Stromal cell of bone marrow (primary cell): ENCODE measurements around the gene USP47.

Experiments
- DNase-seq: peaks from one replicate; pipeline ENCODE4 v3.0.0-alpha.2; 2012; ENCODE audit warnings: low read depth

USP47 gene

GRCh38 chr11:11841723-11842420 lies at the start of gene USP47:
Gene USP47 (plus strand): TSS chr11:11841972. CDS start chr11:11842186, 214 bp downstream.
- DNase-seq, result peak; percentile 70

DNA sequence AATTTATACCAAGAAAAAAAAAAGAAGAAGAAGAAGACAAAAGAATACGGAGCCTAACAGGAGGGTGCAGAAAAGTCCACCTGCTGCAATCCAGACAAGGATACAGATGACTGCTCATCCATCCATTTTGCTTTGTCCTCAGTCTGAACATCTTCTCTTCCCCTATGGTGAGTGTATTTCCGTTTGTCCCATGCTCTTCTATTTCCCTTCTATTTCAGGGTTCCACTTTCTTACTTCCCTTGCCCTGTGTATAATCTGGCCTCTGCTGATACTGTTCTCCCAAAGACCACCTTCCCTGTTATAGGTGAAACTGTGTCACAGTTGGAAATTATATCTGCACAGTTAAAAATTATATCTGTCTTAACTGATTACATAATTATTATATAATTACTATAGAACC lies 48.7 kb upstream of the USP47 start:
- DNase-seq, result no peak

DNA sequence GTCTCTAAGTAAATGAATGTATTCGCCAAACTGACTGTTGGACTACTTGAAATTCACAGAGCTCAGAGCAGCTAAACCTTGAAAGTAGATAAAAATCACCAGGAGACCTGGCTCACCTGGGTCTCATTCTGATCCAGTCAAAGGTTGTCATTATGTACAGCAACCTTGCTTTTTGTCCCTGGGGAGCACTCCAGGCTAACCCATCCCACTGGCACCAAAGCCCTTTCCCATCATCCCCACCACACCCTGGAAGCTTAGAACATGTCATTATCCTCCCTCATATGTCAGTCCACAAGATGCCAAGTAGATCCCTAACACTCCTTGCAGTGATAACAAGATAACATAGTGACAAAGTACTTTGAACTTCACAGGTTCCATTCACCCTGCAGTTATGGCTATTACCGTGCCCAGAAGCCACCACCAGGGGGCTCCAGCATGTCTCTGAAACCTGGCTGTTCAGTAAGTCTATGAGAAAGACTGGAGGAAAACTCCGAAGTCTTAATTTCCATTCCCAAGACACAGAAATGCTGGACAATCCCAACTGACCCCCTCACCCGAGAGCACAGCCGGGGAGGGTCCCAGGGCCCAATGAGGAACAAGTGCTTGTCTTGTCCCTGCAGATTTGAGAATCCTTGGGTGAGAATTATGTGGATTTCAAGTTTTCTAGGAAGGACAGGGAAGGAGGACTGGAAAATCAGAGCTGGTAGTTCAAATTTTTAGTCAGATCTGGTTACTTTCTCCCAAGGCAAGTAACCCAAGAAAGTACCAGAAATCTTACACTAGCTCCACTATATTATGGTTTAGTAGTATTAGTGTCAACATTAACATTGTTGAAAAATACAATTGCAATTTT lies 43.0 kb upstream of the USP47 start:
- peak; percentile 64 for DNase-seq

GRCh38 chr11:11805228-11805627 lies 36.5 kb upstream of the USP47 start:
- DNase-seq, result no peak

DNA sequence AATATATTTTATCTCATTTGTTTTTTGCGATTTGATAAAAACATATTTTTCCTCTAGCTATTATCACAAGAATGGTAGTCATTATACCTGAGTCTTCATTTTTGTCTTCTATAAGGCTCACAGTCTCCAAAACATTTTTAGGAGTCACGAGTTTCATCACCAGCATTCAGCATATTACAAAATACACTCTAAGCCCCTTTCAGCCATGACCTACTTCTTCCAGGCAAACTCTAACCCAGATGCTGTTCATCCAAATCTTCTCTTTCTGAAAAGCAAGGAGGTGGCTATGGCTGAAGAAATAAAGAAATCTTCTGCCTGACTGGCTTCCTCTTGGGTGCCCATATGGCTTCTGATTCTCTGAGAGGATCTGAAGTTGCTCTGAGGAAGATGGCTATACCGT lies 35.7 kb upstream of the USP47 start:
- no peak for DNase-seq

DNA sequence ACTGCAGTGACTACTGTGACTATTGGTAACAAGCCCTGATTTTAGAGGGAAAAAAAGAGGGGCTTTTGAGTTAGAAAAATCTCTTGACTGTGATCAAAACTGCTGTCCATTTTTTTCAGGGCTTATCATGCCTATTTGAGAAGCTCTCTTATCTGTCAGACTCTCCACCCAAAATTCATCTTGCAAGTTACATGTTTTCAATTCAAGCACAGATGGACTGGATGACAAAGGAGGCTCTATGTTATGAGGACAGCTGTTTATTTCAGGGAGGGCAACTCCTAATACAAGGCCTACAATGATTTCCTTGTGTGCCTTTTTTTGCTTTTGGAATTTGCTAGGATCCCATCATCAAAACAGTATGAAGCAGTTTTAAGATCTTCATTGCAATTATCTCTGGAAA lies 35.2 kb upstream of the USP47 start:
- no peak for DNase-seq

DNA sequence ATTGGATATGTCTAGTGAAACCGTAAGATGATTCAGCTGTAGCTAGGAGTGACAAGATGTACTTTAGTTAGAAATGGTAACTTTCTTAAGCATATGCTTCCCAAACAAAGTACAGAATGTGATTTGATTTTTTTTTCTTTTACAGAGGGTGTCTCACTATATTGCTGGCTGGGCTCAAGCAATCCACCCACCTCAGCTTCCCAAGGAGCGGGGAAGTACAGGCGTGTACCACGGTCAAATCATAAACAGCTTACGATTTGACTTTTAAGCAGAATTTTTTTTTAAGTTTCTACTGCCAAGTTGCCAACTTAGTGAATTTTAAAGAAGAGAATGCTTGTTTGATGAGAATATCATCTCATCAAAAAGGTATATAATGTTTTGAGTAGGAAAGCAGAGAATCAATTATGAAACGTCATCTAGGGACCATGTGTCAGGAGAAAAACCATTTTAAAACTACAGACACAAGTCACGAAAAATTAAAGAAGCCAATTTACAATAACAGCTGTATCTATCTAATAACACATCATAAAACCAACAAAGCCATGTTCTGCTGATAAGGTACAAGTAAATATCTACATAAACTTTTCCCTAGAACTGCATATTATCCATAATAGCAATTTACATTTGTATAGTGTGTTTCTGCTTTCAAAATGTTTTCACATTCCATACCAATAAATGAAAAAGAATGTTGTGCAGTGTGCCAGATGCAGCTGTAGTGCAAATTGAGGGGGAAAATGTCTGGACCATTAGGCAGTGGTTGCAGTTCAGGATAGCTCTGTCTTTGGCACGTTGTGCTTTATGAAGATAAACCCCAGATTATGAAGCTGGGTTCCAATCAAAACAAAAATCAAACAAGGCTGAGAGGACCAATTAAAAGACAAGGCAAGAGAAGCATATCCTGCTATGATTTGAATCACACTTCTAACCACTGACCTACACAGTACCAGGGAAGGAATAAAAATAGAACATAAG lies 33.7 kb upstream of the USP47 start:
- DNase-seq, result no peak

DNA sequence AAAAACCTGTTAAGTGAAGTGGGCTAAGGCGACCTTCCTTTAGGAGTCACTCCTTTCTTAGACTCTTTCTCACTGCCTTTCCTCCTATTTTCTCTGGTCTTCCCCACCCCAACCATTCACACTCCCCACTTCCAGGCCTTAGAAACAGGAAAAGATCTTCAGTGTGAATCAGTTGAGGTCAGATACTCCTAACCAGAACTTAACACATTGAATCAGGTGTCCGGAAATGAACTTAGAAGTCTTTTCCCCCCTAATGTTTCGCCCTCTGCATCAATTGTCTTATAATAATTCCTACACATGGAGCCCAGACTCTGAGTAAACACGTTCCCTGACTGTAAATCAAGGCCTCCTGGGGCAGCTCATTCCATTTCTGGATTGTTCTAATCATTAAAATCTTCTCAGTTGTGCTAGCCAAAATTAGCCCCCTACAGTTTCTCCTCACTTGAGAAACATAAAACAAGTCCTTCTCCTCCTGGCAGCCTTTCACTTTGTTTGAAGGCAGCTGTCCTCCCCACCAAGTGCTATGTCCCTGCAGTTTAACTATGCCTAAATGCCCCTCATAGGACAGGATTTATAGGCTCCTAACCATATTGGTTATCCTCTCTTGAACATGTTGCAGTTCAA lies 32.7 kb upstream of the USP47 start:
- DNase-seq, result no peak

GRCh38 chr11:11810764-11811726 lies 30.7 kb upstream of the USP47 start:
- no peak for DNase-seq

GRCh38 chr11:11813288-11813962 lies 28.3 kb upstream of the USP47 start:
- peak; percentile 95 for DNase-seq

- DNase-seq, result no peak
Measured at GRCh38 chr11:11814614-11815452, 26.9 kb upstream of the USP47 start.

GRCh38 chr11:11816511-11817314 lies 25.1 kb upstream of the USP47 start:
- DNase-seq, result peak; percentile 39

DNA sequence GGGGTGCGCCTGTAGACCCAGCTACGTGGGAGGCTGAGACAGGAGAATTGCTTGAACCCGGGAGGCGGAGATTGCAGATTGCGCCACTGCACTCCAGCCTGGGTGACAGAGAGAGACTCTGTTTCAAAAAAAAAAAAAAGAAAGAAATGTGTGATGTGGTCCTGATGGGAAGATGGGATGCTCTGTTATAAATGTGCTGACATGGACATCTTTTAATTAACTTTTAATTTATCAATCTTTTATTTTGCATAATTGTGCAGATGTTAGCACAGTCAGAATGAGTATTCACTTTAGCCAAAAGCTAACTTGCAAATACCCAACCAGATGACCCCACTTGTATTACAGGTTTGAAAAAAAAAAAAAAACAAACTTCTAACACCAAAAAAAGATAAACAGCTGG lies 23.8 kb upstream of the USP47 start:
- no peak for DNase-seq

DNA sequence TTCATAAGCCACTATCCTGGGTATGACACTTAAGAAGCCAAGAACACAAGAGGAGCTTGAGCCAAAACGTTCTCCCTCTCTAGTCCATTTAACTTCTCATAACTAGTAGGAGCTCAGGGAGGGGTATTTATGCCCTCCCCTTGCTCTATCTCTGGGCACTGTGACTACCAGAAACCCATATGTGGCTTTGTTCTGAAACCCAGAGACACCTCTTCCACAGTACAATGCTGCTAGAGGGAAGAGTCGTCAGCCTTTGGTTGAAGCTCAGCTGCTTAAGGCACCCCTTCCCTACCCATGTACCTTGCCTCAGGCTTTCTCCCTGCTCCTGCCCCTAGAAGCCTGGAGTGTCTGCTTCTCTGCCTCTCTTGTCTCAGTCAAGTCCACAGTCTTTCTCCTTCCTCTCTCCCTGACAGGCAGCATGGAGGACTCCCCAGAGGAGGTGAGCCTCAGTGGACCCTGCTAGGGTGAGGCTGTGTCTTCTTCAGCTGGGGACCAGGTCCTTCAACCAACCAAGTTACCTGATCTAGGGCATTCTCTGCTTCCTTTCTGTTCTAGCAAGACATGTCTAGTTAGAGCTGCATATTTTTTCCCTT lies 23.1 kb upstream of the USP47 start:
- DNase-seq, result no peak

- DNase-seq, result no peak
Measured at GRCh38 chr11:11821899-11822298, 19.9 kb upstream of the USP47 start.

DNA sequence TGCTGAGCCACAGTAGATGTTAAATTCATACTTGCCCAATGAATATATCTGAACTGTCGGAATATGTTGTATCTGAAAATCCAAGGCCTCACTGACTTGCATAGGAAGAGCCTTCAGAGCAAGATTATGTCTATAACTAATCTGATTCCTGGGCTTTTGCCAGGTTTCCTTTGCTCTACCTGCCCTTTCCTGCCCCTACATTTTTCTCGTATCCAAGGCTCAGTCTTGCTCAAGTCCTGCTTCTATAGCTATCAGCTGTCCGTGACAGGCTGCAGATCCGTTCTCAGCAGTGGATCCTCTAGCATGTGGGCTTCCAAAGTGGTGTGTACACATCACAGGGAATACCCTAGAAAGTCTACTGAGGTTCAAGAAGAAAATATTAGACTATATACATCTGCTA lies 18.8 kb upstream of the USP47 start:
- DNase-seq, result no peak

- no peak for DNase-seq
Measured at GRCh38 chr11:11826260-11826659, 15.5 kb upstream of the USP47 start.

- DNase-seq, result no peak
Measured at GRCh38 chr11:11827272-11827671, 14.5 kb upstream of the USP47 start.
